Left renal pelvis (tissue), 4 donors: ENCODE measurements around the gene RASA4B. TPM values are rescaled to one million over a fixed set of nuclear protein-coding genes. Genes with fewer than 3 reads are reported as not detected.
"Not testable (repeated sequence)": the region's sequence is repeated elsewhere in the genome, so short reads cannot be mapped to it uniquely, and the experiment has no call there.

ENCODE experiments used
- DNase-seq, 4 donors: peaks; one replicate each; pipeline ENCODE4 v3.0.0-alpha.2; 2013; ENCODE audit warnings: low read depth in 4 of 4, low spot score in 3 of 4
- polyA plus RNA-seq, 4 donors: library from polyadenylated mRNA; unstranded; fragments of 120-200 nt; gene quantifications; one replicate each; pipeline ENCODE4 v1.2.1, GENCODE V29; 2013; ENCODE audit not compliant: insufficient read length in 4 of 4

RASA4B gene
- polyA plus RNA-seq, 4 donors = 7.3 to 18.3 (median 8.9) TPM

- not testable (repeated sequence) for DNase-seq
Measured at GRCh38 chr7:102474736-102475435, 42.7 kb downstream of the RASA4B start.

DNA sequence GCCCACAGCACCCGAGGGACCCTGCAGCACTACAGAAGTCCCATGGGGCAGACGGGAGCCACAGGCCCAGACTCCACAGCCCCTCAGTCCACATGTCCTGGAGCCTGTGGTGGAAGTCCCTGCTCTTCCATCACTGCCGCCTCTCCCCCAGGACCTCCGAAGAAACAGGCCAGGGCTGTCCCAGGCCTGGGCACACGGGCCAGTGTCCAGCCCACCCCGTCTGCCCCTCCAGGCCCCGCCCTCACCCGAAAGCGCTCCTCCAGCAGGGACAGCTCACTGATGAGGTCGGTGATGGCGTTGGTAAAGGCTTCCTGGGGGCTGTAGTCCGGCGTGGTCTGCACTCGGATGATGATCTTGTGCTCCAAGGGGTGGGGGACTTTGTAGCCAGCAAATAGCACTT, 43.5 kb downstream of the RASA4B start:
- DNase-seq = not testable (repeated sequence)

DNA sequence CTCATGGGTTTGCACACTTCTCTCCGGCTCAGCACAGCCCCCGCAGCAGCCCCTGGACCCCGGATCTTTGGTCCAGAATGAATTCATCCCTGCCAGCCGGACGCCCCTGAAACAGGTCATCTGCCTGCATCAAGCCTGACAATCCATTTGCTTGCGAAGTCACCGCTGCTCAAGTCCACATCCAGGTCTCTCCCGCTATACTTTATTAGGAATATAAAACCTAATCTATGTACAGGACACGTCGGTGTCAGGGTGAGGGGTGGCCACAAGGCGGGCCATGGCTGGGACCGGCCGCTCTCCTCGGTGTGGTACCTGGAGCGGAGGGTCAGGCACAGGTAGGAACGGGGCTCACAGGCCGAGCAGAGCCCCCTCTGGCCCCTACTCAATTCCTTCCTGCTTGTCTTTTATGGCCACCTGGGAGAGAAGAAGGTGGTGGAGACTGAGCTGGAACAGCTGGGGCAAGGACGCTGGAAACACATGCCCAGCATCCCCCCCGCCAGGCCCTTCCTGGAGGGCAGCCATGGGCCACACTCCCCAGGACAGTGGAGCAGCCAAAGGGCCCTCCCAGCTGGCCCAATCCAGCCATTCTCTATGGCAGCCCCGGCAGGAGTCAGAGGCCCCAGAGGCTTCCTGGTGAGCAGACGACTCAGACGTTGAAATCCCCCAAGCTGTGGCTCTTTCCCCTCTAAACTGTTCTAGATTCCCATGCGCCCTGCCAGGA, 44.1 kb downstream of the RASA4B start:
- no peak for DNase-seq

- DNase-seq = no peak
Measured at GRCh38 chr7:102472126-102473041, 45.2 kb downstream of the RASA4B start.

DNA sequence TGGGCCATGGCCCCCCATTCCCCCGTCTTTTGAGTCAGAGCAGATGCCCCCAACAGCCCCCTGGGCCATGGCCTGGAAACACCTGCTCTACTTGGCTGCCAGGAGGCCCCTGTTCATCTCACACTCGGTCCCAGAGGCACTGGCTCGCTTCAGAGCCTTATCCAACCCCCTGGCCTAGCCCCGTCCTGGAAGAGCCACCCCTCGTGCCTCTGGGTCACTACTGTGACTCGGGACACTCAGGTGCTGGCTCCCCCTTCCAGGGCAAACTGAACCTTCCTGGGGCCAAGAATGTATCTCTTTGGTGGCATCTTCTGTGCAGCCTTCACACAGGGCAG, 45.8 kb downstream of the RASA4B start:
- no peak for DNase-seq

DNA sequence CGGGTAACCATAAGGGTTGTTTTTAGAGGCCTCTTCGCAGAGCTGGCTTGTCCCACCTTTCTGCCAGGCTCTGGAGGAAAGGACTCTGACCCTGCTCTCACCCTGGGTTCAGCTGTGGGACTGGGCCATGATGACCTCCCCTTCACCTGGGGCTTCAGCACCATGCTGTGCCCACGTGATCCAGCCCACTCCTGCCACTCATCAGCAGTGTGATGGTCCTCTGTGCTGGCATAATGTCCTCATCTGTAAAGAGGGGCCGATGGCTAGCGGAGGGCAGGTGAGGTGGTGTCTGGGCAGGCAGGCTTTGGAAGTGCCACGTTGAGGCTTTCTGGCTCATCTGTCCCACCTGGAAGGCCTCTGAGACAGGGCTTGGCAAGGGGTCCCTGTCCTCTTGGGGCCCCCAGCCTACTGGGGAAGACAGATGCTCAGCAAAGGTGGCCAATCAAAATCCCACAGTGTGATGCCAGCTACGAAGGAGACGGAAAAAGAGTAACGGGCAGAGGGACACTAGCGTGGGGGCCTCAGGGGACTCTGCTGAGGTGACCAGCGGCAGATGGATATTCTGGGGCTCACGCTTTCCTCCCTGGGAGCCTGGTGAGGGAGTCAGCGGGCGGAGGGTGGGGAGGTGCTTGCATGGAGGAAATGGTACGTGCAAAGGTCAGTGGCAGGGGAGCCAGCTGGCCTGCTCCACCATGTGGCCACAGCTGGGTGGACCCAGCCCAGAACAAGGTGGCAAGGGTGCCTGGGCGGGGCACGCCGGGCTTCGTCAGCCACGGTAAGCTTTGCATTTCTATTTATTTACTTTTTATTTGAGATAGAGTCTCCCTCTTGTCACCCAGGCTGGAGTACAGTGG, 47.4 kb downstream of the RASA4B start:
- no peak for DNase-seq

- no peak for DNase-seq
Measured at GRCh38 chr7:102469351-102469971, 48.1 kb downstream of the RASA4B start.

DNA sequence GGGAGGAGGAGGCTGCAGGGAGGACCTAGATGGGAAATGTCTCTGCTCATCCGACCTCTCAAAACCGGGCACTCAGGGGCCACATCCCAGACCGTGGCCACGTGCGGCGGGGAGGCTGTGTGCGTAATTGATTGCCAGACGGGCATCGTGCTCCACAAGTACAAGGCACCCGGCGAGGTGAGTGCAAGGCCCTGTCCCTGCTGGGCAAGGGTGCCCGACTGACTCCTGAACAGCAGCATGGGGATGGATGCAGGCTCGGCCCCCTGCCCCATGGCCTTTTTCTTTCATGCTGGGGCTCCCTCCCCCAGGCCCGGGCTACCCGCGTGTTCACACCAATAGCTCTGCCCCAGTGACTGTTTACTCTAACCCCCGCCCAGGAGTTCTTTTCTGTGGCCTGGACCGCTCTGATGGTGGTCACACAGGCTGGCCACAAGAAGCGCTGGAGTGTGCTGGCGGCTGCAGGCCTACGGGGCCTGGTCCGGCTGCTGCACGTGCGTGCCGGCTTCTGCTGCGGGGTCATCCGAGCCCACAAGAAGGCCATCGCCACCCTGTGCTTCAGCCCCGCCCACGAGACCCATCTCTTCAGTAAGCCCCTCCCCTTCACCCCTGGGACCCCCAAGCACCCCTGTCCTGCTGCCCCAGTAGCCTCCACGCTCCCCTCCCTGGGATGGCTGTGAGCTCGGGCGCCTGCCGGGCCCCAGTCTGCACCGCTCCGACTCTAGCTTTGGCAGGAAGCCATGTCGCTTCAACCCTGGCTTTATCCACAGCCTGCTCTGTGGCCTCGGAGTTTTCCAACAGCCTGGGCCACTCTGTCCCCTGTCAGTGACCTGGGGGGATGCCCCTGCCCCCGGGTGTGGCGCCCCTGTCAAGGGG, 48.9 kb downstream of the RASA4B start:
- DNase-seq = no peak

DNA sequence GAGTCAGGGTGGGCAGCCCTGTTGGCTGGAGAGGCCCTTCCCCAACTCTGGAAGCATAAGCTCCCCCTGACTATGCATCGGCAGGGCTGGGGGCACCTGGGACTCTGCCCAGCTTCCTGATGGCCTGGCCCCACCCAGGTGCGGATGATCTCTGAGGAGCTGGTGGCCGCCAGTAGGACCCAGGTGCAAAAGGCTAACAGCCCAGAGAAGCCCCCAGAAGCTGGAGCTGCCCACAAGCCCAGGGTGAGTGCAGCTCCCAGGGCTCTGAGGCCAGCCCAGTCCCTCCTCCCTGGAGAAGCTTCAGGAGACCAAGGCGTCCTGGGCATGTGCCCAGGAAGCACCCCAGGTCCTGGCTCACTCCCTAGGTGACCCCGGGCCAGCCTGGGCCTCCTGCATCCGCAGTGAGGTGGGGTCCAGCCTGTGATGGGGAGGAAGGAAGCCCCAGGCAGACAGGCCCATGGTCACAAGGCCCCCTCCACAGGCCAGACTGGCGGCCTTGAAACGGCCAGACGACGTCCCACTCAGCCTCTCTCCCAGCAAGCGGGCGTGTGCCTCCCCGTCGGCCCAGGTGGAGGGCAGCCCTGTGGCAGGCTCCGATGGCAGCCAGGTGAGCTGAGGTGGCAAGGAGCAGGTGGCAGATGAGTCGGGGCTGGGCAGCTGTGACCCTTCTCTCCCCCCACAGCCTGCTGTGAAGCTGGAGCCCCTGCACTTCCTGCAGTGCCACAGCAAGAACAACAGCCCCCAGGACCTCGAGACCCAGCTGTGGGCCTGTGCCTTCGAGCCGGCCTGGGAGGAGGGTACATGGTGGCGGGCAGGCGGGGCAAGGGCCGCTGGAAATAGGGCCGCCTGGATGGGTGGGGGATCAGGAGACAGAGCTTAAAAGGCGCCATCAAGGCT, 49.7 kb downstream of the RASA4B start:
- DNase-seq = no peak

DNA sequence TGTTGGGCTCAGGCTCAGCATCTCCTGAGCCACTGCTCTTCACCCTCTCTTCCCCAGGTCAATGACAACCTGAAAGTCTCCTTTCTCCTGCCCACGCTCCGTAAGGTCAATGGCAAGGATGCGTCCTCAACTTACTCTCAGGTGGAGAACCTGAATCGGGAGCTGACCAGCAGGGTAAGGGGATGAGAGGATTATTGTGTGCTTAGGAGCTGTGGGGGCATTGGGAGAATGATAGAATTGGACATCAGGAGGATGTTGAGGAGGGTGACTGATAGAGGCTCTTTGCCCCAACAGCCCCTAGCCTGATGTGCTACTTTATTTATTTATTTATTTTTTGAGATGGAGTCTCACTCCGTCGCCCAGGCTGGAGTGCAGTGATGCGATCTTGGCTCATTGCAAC, 51.5 kb downstream of the RASA4B start:
- no peak for DNase-seq

GRCh38 chr7:102464577-102465280, 52.8 kb downstream of the RASA4B start, which contains the start of the genes ALKBH4 and LRWD1:
TSS of gene ALKBH4 (minus strand) at chr7:102464863. CDS start at chr7:102464836, 27 bp downstream.
TSS of gene LRWD1 (plus strand) at chr7:102464984. CDS start at chr7:102465081, 97 bp downstream.
- peak; percentile 71 to 78 (median 75) for DNase-seq

DNA sequence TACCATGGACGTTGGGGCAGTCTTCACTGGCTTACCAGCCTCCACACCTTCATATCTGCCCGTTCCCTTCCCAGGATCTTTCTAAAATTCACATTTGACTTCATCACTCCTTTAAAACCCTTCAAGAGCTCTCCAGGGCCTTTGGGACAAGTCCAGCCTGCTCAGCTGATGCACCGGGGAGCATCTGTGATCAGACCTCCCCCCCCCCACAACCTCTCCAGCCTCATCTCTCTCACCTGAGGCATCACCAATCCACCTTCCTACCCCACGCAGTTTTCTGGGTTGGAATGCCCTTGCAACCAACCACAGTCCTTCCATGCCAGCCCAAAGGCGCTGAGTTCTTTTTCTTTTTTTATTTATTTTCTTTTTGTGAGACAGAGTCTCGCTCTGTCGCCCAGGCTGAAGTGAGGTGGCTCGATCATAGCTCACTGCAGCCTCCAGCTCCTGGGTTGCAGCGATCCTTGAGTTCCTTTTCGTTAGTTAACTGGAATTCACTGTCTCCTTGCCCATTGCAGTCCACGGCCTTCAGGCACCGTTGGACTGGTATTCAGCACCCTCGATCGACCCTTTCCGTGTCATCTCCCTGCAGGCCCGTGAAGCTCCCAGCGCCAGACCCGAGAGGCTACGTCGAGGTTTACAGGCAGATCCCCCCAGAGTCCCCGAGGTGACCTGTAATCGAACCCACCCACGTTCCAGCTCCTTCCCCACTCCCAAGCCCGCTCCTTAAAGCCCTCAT, 53.6 kb downstream of the RASA4B start:
- no peak for DNase-seq

- no peak for DNase-seq
Measured at GRCh38 chr7:102460467-102460866, 57.1 kb downstream of the RASA4B start.

DNA sequence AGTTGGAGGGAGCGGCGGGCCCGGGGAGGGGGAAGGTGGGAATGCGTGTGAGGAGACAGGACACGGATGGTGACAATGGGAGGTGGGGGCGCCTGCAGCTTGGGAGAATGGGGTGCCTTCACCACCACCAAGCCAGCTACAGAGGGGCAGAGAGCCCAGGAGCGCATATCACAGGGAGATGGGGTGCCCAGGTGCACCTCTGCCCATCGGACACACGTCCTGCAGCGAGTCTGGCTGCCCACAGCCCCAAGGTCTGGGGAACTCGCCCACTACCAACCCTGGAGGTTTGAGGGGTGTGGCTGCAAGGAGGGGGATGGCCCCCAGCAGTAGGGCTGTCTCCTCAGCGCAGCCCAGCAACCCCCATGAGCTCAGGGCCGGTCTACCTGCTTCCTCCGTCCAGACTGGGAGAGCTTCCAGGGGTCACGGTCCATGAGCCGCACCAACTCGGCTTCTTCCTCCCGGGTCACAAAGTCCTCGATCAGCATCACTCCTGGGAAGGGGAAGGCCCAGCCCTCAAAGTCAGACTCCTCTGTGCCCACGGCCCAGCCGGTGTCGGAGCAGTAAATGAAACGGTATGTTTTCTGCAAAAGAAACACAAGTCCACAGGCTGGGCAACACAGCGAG, 58.2 kb downstream of the RASA4B start:
- no peak for DNase-seq

DNA sequence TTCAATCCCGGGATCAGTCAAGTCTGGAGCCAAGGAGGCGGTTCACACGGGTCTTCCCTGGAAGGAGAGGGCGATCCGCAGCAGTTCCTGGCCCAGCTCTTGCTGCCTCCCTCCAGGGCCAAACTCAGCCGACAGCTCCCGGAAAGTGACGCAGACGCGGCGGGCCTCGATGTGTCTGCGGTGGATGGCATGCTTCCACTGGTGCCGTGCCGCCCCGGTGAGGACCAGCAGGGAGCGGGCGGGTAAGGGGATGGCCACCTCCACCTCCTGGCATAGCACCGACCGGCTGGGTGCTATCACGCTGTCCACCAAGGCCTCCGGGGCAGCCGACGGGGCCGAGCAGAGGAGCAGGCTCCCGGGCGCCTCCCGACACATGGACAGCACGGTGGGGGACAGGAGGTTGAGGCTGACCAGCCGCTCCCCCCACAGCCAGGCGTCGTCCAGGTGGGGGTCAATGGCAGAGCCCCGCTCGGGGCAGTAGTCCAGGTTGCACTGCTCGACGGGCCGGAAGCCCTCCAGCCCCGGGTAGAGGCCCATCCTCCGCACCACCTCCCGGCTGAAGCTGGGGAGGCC, 60.1 kb downstream of the RASA4B start:
- DNase-seq = no peak

- DNase-seq = no peak
Measured at GRCh38 chr7:102456327-102456726, 61.2 kb downstream of the RASA4B start.
